ENCODE measurements around the gene NDUFAB1. TPM values are rescaled to one million over a fixed set of nuclear protein-coding genes. Genes with fewer than 3 reads are reported as not detected.

The NDUFAB1 gene
- total RNA-seq, 1 experiment from 2014 or later = 184 TPM

- CTCF ChIA-PET = no interaction called here
- BruUV-seq (replicated peaks) = no TSS peak
Observed at GRCh38 chr16:23563186-23563585, 32.9 kb downstream of the NDUFAB1 start.

GRCh38 chr16:23562505-23562904 lies 33.6 kb downstream of the NDUFAB1 start:
- intact Hi-C loops (cut with micrococcal nuclease; ENCODE audit: unreplicated experiment) = no loop called here
- Histone ChIP-seq H3K27me3 (replicated peaks; ENCODE audit: insufficient read depth, low read depth, low read length, poor library complexity) (no peaks in the 10 kb centered on the region), H3K4me3 (ENCODE audit: low read depth, low read length, poor library complexity, severe bottlenecking) (no peak overlapping the region), H3K36me3 (ENCODE audit: insufficient read depth, low read length, poor library complexity, severe bottlenecking) (peaks cover 85% of the 10 kb centered on the region), H3K27ac (ENCODE audit: low read depth, low read length, poor library complexity, severe bottlenecking) (no peak overlapping the region), H3K9me3 (ENCODE audit: low read depth, low read length, poor library complexity, severe bottlenecking) (no peaks in the 10 kb centered on the region), H3K4me1 (ENCODE audit: insufficient read depth, low read length, poor library complexity, severe bottlenecking) (peaks cover 8% of the 10 kb centered on the region)
- no peak for DNase-seq (ENCODE audit: low spot score)
- BruUV-seq (replicated peaks) = no TSS peak
- ChIA-PET CTCF (no interaction called here), POLR2A (ENCODE audit: low non-redundant PET) (no interaction called here)
- TF ChIP-seq EZH2 (IDR thresholded peaks at IDR 0.05; ENCODE audit: borderline replicate concordance, low read depth, low read length, poor library complexity, severe bottlenecking) (no peak), CTCF (conservative IDR thresholded peaks at IDR 0.05; ENCODE audit: low read depth, low read length) (no peak)

More at GRCh38 chr16:23563186-23563585, 32.9 kb downstream of the NDUFAB1 start:
- H3K36me3 ChIP-seq (ENCODE audit: insufficient read depth, low read length, poor library complexity, severe bottlenecking) = peaks cover 91% of the 10 kb centered on the region
- H3K9me3 ChIP-seq (ENCODE audit: low read depth, low read length, poor library complexity, severe bottlenecking) = no peaks in the 10 kb centered on the region
- intact Hi-C loops (cut with micrococcal nuclease; ENCODE audit: unreplicated experiment) = no loop called here
- TF ChIP-seq CTCF (conservative IDR thresholded peaks at IDR 0.05; ENCODE audit: low read depth, low read length) (no peak), EZH2 (IDR thresholded peaks at IDR 0.05; ENCODE audit: borderline replicate concordance, low read depth, low read length, poor library complexity, severe bottlenecking) (no peak)
- POLR2A ChIA-PET (ENCODE audit: low non-redundant PET) = no interaction called here
- no peak overlapping the region for H3K4me3 ChIP-seq (ENCODE audit: low read depth, low read length, poor library complexity, severe bottlenecking)
- DNase-seq (ENCODE audit: low spot score) = no peak
- no peaks in the 10 kb centered on the region for H3K27me3 ChIP-seq (replicated peaks; ENCODE audit: insufficient read depth, low read depth, low read length, poor library complexity)
- H3K4me1 ChIP-seq (ENCODE audit: insufficient read depth, low read length, poor library complexity, severe bottlenecking) = peaks cover 8% of the 10 kb centered on the region
- H3K27ac ChIP-seq (ENCODE audit: low read depth, low read length, poor library complexity, severe bottlenecking) = no peak overlapping the region

GRCh38 chr16:23561586-23561985 lies 34.5 kb downstream of the NDUFAB1 start:
- BruUV-seq (replicated peaks) = no TSS peak
- intact Hi-C loops (cut with micrococcal nuclease; ENCODE audit: unreplicated experiment) = no loop called here
- Histone ChIP-seq H3K27ac (ENCODE audit: low read depth, low read length, poor library complexity, severe bottlenecking) (no peak overlapping the region), H3K9me3 (ENCODE audit: low read depth, low read length, poor library complexity, severe bottlenecking) (no peaks in the 10 kb centered on the region), H3K36me3 (ENCODE audit: insufficient read depth, low read length, poor library complexity, severe bottlenecking) (peaks cover 76% of the 10 kb centered on the region), H3K4me3 (ENCODE audit: low read depth, low read length, poor library complexity, severe bottlenecking) (no peak overlapping the region), H3K4me1 (ENCODE audit: insufficient read depth, low read length, poor library complexity, severe bottlenecking) (peaks cover 11% of the 10 kb centered on the region), H3K27me3 (replicated peaks; ENCODE audit: insufficient read depth, low read depth, low read length, poor library complexity) (no peaks in the 10 kb centered on the region)
- ChIA-PET POLR2A (ENCODE audit: low non-redundant PET) (no interaction called here), CTCF (no interaction called here)
- TF ChIP-seq EZH2 (IDR thresholded peaks at IDR 0.05; ENCODE audit: borderline replicate concordance, low read depth, low read length, poor library complexity, severe bottlenecking) (no peak), CTCF (conservative IDR thresholded peaks at IDR 0.05; ENCODE audit: low read depth, low read length) (no peak)
- no peak for DNase-seq (ENCODE audit: low spot score)
